Loucy (cell line): ENCODE measurements around the gene RBMS2.

Experiments used
- H2AFZ ChIP-seq: fragments of 200-600 bp; sonication (generic); 2 replicates; pipeline ENCODE4 v1.6.0; 2016; ENCODE audit warnings: antibody characterized with exemption, mild to moderate bottlenecking, low read length, moderate library complexity
- H3F3A ChIP-seq: fragments of 200-600 bp; 2 replicates; pipeline ENCODE4 v1.6.0; 2016; ENCODE audit warnings: antibody characterized with exemption, low read depth, mild to moderate bottlenecking
- H3K27me3 ChIP-seq: fragments of 200-600 bp; sonication (generic); 2 replicates; pipeline ENCODE4 v1.6.1; 2014; ENCODE audit warnings: low read length, mild to moderate bottlenecking; ENCODE audit not compliant: insufficient read depth, poor library complexity, severe bottlenecking
- H3K36me3 ChIP-seq: fragments of 200-600 bp; sonication (generic); 2 replicates; pipeline ENCODE4 v1.6.1; 2016; ENCODE audit warnings: low read length; ENCODE audit not compliant: insufficient read depth
- H3K4me1 ChIP-seq: fragments of 200-600 bp; sonication (generic); 2 replicates; pipeline ENCODE4 v1.5.1; 2014; ENCODE audit warnings: low read length, mild to moderate bottlenecking; ENCODE audit not compliant: insufficient read depth, poor library complexity, severe bottlenecking
- H3K4me2 ChIP-seq: fragments of 200-600 bp; sonication (generic); 2 replicates; pipeline ENCODE4 v1.6.0; 2014; ENCODE audit warnings: antibody characterized with exemption, low read length, low read depth, mild to moderate bottlenecking; ENCODE audit not compliant: poor library complexity, severe bottlenecking
- H3K4me3 ChIP-seq: fragments of 200-600 bp; sonication (generic); 2 replicates; pipeline ENCODE4 v1.5.1; 2014; ENCODE audit warnings: low read length, mild to moderate bottlenecking, mixed read lengths; ENCODE audit not compliant: poor library complexity, severe bottlenecking
- H3K79me2 ChIP-seq: fragments of 200-600 bp; sonication (generic); 2 replicates; pipeline ENCODE4 v1.6.1; 2014; ENCODE audit warnings: low read length; ENCODE audit not compliant: insufficient read depth
- H3K9ac ChIP-seq: fragments of 200-600 bp; sonication (generic); 2 replicates; pipeline ENCODE4 v1.6.0; 2014; ENCODE audit warnings: mild to moderate bottlenecking, low read depth, low read length, moderate library complexity; ENCODE audit not compliant: poor library complexity, severe bottlenecking
- H3K9me2 ChIP-seq: fragments of 200-600 bp; sonication (generic); replicated peaks from 2 replicates; pipeline ENCODE4 v1.6.1; 2016; ENCODE audit warnings: low read depth, low read length, mixed read lengths
- H3K9me3 ChIP-seq: fragments of 200-600 bp; sonication (generic); 2 replicates; pipeline ENCODE4 v1.6.1; 2014; ENCODE audit warnings: mild to moderate bottlenecking, antibody characterized with exemption, low read length, low read depth; ENCODE audit not compliant: insufficient read depth
- H4K20me1 ChIP-seq: fragments of 200-600 bp; sonication (generic); 2 replicates; pipeline ENCODE4 v1.6.0; 2014; ENCODE audit warnings: antibody characterized with exemption, low read length, mild to moderate bottlenecking; ENCODE audit not compliant: insufficient read depth, poor library complexity, severe bottlenecking
- CTCF ChIP-seq: fragments of 200-600 bp; sonication (generic); conservative IDR thresholded peaks from 2 replicates; pipeline ENCODE4 v1.5.1; 2014; ENCODE audit warnings: mild to moderate bottlenecking, antibody characterized with exemption, low read length
- EZH2phosphoT487 ChIP-seq: fragments of 200-600 bp; IDR thresholded peaks from 2 replicates; pipeline ENCODE4 v1.6.1; 2018; ENCODE audit warnings: antibody characterized with exemption, mild to moderate bottlenecking, moderate library complexity, borderline replicate concordance

RBMS2 gene

GRCh38 chr12:56633468-56634241 is 112.0 kb downstream of the RBMS2 start:
- Histone ChIP-seq H3K4me3 (peak overlapping the region; percentile 90), H2AFZ (no peak overlapping the region), H3K4me2 (peak overlapping the region; percentile 100), H3K36me3 (peaks cover 15% of the 10 kb centered on the region; the same call in 1 of the 2 replicates), H4K20me1 (peaks cover 32% of the 10 kb centered on the region), H3K27me3 (peaks cover 4% of the 10 kb centered on the region), H3K9me2 (no peaks in the 10 kb centered on the region), H3K79me2 (peaks cover 58% of the 10 kb centered on the region), H3K4me1 (peaks cover 59% of the 10 kb centered on the region), H3K9me3 (no peaks in the 10 kb centered on the region), H3F3A (peaks cover 13% of the 10 kb centered on the region), H3K9ac (peak overlapping the region; percentile 81)
- TF ChIP-seq EZH2phosphoT487 (no peak), CTCF (no peak)

GRCh38 chr12:56634242-56634836 is 112.7 kb downstream of the RBMS2 start:
- Histone ChIP-seq H4K20me1 (peaks cover 31% of the 10 kb centered on the region), H3K4me2 (peak overlapping the region; percentile 100), H3K9ac (peak overlapping the region; percentile 81), H3K9me2 (no peaks in the 10 kb centered on the region), H3K36me3 (peaks cover 21% of the 10 kb centered on the region; the same call in 1 of the 2 replicates), H3K4me3 (peak overlapping the region; percentile 90), H3K9me3 (no peaks in the 10 kb centered on the region), H2AFZ (peak overlapping the region; percentile 74), H3K79me2 (peaks cover 56% of the 10 kb centered on the region), H3K4me1 (peaks cover 59% of the 10 kb centered on the region), H3F3A (peaks cover 13% of the 10 kb centered on the region), H3K27me3 (peaks cover 4% of the 10 kb centered on the region)
- TF ChIP-seq CTCF: no peak
- no peak for TF ChIP-seq EZH2phosphoT487

GRCh38 chr12:56634837-56635791 is 113.5 kb downstream of the RBMS2 start:
- H2AFZ ChIP-seq: peak overlapping the region; percentile 74
- H3K79me2 ChIP-seq: peaks cover 56% of the 10 kb centered on the region
- peaks cover 28% of the 10 kb centered on the region; the same call in 1 of the 2 replicates for H3K36me3 ChIP-seq
- H3K4me2 ChIP-seq: peak overlapping the region; percentile 100
- peak overlapping the region; percentile 81 for H3K9ac ChIP-seq
- TF ChIP-seq EZH2phosphoT487 (no peak), CTCF (peak; percentile 38)
- no peaks in the 10 kb centered on the region for H3K9me3 ChIP-seq
- H3K4me1 ChIP-seq: peaks cover 59% of the 10 kb centered on the region
- H4K20me1 ChIP-seq: peaks cover 31% of the 10 kb centered on the region
- peaks cover 13% of the 10 kb centered on the region for H3F3A ChIP-seq
- H3K9me2 ChIP-seq: no peaks in the 10 kb centered on the region
- no peaks in the 10 kb centered on the region for H3K27me3 ChIP-seq
- H3K4me3 ChIP-seq: peak overlapping the region; percentile 90
